WI38 (cell line): ENCODE data around the gene RPL13.
"Not testable (repeated sequence)": the region's sequence is repeated elsewhere in the genome, so short reads cannot be mapped to it uniquely, and the experiment has no call there.

Experiments used
- H3K4me3 ChIP-seq: 2 replicates; pipeline ENCODE4 v1.5.1; 2011; ENCODE audit warnings: low read depth, mild to moderate bottlenecking, control low read depth, low read length
- TF ChIP-seq, protein P1 (sequence below): IDR thresholded peaks from 2 replicates; pipeline ENCODE4 v1.5.1; 2012; ENCODE audit warnings: low read depth, mild to moderate bottlenecking, control low read depth, low read length

The RPL13 gene

DNA sequence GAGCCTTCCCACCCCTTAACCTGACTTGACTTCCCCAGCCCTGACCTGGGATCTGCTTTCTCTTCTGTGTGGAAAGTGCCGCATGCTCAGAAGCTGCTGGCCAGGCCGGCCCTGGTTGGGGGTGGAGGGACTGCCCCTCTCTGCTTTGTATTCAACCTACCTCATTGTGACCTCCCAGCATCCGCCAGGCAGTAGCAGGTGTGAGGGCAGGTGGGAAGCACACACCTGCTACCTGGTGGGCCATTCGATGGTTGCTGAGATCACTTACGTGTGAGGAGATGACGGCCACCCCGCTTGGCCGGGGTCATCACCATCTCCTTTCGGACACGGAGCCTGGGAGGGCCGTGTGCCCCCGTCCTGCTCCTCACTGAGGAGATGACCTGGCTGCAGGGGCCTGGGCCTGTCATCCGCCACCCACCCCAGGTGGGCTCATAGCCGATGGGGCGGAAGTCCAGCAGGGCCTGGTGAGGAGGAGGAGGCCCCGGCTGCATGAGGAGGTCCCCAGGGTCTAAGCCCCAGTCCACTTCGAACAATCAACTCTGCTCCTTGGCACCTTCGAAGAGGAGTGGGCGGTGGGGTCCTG lies 22.2 kb downstream of the RPL13 start:
- H3K4me3 ChIP-seq, result no peak overlapping the region
- TF ChIP-seq, protein P1, sequence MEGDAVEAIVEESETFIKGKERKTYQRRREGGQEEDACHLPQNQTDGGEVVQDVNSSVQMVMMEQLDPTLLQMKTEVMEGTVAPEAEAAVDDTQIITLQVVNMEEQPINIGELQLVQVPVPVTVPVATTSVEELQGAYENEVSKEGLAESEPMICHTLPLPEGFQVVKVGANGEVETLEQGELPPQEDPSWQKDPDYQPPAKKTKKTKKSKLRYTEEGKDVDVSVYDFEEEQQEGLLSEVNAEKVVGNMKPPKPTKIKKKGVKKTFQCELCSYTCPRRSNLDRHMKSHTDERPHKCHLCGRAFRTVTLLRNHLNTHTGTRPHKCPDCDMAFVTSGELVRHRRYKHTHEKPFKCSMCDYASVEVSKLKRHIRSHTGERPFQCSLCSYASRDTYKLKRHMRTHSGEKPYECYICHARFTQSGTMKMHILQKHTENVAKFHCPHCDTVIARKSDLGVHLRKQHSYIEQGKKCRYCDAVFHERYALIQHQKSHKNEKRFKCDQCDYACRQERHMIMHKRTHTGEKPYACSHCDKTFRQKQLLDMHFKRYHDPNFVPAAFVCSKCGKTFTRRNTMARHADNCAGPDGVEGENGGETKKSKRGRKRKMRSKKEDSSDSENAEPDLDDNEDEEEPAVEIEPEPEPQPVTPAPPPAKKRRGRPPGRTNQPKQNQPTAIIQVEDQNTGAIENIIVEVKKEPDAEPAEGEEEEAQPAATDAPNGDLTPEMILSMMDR, result no peak

DNA sequence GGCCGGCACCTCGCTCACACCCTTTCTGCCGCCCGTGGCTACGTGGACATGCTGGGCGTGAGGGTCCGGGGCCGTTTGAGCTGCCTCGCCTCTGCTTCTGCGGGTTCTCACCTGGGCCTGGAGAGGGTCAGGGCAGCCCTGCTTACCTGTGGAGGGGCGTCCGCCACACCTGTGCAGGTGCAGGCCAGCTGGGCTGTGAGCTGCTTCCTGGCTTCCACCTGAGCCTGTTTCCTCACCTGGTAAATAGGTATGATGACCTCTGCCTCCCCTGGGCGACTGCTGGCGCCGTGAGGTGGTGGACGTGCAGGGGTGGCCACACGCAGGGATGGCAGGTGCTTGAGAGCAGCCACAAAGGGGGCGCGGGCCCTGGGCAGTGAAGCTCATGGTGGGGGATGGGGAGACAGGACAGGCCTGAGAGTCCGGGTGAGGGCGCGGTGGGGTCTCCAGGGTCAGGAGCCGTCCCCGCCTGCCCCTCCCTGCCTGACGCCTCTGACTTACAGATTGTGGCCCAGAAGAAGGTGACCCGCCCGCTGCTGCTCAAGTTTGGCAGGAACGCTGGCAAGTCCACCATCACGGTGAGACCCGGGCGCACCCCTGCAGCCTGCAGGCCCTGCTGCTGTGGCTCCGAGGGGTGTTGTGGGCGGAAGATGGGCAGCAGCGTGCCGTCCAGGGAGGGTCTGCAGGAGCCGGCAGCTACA lies 22.9 kb downstream of the RPL13 start:
- TF ChIP-seq, protein P1, result no peak
- H3K4me3 ChIP-seq, result no peak overlapping the region

DNA sequence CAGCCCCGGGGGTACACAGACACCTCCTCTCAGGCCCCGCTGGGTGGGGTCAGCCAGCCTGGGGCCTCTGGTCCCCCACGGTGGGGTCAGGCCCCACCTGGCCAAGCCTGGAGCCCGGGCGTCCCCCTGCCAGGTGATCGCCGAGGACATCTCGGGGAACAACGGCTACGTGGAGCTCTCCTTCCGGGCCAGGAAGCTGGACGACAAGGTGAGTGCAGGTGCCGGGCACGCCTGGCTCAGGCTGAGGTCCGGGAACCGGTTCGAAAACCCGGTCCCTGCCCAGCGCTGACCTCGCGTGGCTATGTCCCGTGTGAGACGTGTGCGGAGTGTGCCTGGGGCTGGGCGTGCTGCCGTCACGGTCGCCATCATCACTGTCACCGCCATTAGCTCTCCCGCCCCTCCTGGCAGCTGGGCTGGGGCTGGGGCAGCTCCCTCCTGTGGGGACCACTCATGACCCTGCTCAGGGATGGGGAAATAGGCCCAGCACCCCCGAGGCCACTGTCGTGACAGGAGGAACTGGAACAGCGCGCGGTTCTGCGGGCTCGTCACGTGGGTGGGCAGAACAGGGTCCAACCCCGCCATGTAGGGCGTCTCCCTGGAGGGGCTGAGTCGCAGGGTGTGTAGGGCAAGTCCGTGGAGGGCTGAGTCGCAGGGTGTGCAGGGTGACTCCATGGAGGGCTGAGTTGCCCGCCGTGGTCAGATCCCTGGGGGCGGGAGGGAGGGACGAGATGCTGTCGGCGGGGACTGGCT lies 23.6 kb downstream of the RPL13 start:
- TF ChIP-seq, protein P1, result no peak
- H3K4me3 ChIP-seq, result no peak overlapping the region

DNA sequence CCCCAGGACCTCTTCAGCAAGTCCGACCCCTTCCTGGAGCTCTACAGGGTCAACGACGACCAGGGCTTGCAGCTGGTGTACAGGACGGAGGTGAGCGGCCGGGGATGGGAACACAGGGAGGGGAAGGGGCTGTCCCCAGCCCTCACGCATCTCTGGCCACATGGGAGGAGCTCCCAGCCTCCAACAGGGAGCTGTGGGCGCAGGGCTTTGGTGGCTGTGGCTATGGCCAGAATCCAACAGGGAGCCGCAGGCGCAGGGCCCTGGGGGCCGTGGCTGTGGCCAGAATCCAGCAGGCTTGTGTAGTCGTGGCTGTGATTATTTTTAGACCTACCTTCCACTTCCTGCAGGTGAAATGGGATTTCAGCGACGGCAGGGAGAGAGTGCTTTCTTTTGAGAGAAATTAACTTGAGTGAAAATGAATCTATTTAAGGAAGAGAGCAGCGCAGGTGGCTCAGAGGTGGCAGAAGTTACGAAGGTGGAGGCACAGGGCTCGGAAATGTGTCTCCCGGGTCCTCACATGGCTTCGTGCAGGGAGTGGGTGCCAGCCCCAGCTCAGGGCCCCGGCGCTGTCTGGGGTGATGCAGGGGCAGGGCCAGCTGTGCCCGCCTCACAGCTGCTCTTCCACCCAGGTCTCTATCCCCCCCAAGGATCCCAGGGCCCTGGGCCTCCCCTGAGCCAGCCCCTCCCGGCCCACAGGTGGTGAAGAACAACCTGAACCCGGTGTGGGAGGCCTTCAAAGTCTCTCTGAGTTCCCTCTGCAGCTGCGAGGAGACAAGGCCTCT lies 24.5 kb downstream of the RPL13 start:
- no peak overlapping the region for H3K4me3 ChIP-seq
- TF ChIP-seq, protein P1, result no peak

DNA sequence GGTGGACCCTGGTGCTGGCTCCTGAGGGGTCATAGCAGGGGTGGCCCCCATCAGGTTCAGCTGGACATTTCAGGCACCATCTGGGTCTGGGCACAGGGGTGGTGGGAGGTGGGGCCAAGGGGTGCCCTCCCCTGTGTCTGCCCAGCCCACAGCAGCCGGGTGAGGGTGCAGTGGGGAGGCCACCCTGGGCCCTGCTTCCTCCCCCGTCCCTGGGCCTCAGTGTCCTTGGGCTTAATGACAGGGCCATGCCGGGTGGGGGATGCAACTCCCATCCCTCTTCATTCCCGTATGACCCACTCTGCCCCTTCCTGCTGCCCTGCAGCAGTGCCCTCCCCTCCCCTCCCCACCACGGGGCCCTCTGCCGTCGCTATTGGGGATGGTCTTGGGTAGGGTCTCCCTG lies 25.7 kb downstream of the RPL13 start:
- TF ChIP-seq, protein P1, result no peak
- no peak overlapping the region for H3K4me3 ChIP-seq

DNA sequence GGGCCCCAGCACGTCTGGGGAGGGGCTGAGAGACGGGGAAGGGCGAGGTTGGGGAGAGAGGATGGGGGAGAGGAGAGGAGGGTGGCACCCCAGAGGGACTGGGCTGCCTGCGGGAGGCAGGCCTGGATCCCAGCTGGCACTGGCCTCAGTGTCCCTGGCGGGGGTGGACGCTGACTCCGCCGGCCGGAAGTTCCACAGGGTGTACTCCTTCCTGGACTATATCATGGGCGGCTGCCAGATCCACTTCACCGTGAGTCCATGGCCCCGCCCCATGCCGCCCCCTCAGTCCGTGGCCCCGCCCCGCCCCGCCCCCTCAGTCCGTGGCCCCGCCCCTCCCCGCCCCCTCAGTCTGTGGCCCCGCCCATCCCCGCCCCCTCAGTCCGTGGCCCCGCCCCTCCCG lies 26.4 kb downstream of the RPL13 start:
- no peak overlapping the region for H3K4me3 ChIP-seq
- TF ChIP-seq, protein P1, result no peak

DNA sequence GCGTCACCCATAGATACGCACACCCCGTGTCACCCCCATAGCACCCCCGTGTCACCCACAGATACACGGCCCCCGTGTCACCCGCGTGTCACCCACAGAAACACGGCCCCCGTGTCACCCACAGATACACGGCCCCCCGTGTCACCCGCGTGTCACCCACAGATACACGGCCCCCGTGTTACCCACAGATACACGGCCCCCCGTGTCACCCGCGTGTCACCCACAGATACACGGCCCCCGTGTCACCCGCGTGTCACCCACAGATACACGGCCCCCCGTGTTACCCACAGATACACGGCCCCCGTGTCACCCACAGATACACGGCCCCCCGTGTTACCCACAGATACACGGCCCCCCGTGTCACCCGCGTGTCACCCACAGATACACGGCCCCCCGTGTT lies 27.2 kb downstream of the RPL13 start:
- not testable (repeated sequence) for H3K4me3 ChIP-seq
